ENCODE results near the gene VPS13C. TPM values are rescaled to one million over a fixed set of nuclear protein-coding genes. Genes with fewer than 3 reads are reported as not detected.

Gene VPS13C
- total RNA-seq, 1 experiment from 2014 or later: 6.5 TPM

DNA sequence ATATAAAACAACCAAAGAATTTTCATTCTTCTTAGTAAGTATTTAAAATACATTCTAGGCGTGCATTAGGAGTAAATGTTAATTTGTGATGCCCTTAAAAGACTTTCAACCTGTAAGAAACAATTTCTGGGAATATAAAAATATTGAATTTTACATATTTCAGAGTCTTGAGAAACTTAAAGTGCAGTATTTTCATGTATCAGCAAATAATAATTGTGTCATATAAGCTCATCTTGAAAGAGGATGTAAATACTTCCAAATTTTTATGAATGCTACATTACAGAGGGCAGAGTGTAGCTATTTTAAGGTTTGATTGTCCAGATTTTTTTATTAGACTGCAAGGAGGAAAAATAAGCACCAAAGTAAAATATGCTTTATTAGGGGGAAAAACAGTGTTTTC is 207.1 kb downstream of the VPS13C start:
- no peaks in the 10 kb centered on the region; the same call in 1 of the 2 replicates for H3K36me3 ChIP-seq (replicated peaks; ENCODE audit: control insufficient read depth, insufficient read depth, low read length)
- DNase-seq: no peak
- no peak overlapping the region for H3K4me3 ChIP-seq (ENCODE audit: insufficient read depth, low read depth, low read length)
- H3K27me3 ChIP-seq (ENCODE audit: control insufficient read depth, insufficient read depth, low read length): no peaks in the 10 kb centered on the region

DNA sequence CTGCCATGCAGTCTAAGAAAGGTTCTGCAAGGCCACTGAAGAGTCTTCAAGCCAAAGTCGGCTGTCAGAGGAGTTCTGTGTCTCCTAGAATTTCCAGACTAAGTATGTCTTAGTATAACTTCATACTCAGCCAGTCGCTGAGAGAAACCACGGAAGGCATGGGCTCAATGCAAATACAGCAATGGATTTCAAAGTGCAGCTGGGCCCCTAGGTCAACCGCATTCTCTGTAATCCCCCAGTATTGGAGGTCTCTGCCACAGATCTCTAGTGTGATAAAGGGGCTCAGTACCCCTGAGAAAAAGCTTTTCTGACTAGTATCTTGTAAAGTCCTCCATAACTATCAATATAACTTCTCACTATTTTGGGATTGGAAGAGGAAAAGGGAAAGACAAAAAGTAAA is 208.3 kb downstream of the VPS13C start:
- no peak for DNase-seq
- H3K4me3 ChIP-seq (ENCODE audit: insufficient read depth, low read depth, low read length): no peak overlapping the region
- no peaks in the 10 kb centered on the region; the same call in 1 of the 2 replicates for H3K36me3 ChIP-seq (replicated peaks; ENCODE audit: control insufficient read depth, insufficient read depth, low read length)
- no peaks in the 10 kb centered on the region for H3K27me3 ChIP-seq (ENCODE audit: control insufficient read depth, insufficient read depth, low read length)

DNA sequence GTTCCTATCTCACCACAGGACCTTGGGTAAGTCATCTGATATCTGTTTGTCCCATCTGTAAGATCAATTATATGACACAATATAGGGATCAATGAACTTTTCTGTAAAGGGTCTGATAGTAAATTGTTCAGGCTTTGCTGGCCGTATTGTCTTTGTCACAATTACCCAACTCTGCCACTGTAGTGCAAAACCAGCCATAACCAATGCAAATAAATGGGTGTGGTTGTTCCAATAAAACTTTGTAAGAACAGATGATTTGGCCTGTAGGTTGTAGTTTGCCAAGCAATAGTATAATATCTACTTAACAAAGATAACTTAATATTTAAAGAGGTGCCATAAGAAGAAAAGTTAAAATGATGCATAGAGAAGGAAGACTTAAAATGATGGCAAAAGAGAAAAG is 210.8 kb downstream of the VPS13C start:
- no peaks in the 10 kb centered on the region; the same call in 1 of the 2 replicates for H3K36me3 ChIP-seq (replicated peaks; ENCODE audit: control insufficient read depth, insufficient read depth, low read length)
- no peak for DNase-seq
- no peaks in the 10 kb centered on the region for H3K27me3 ChIP-seq (ENCODE audit: control insufficient read depth, insufficient read depth, low read length)
- no peak overlapping the region for H3K4me3 ChIP-seq (ENCODE audit: insufficient read depth, low read depth, low read length)

DNA sequence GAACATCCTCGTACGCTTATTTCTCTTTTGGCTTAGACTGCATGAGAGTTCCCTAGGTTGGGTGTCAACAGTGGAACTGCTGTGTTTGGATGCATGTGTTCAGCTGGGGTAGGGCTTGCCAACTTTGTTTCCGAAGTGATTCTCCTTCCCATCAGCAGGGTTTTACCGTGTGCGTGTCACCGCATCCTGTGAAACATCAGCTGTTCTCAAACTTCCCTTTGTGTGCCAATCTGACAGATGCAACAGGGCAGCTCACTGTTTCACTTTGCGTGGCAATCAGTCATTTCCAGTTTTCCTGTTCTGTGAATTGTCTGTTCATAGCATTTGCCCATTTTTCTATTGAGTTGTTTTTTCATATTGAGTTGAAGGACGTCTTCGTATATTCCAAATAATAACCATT is 218.8 kb downstream of the VPS13C start:
- no peaks in the 10 kb centered on the region for H3K36me3 ChIP-seq (replicated peaks; ENCODE audit: control insufficient read depth, insufficient read depth, low read length)
- no peak for DNase-seq
- H3K27me3 ChIP-seq (ENCODE audit: control insufficient read depth, insufficient read depth, low read length): no peaks in the 10 kb centered on the region
- H3K4me3 ChIP-seq (ENCODE audit: insufficient read depth, low read depth, low read length): no peak overlapping the region

DNA sequence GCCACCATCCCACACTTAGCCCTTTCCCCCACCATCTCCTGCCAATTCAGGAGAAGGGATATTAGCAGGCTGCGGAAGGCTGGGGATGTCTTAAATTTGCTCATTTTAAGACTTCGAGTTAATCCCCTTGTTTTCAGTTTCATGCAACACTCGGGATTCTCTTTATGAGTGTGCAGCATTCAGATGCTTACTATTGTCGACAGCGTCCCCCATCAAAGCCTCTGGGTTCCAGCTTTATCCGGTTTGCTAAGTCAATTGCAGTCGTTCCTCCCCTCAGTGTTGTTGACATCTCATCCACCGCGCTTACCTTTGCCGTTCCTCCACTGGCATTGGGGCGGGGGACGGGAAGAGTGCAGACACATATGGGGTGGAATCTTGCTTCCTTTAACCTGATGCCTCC is 220.2 kb downstream of the VPS13C start:
- H3K27me3 ChIP-seq (ENCODE audit: control insufficient read depth, insufficient read depth, low read length): no peaks in the 10 kb centered on the region
- no peak overlapping the region for H3K4me3 ChIP-seq (ENCODE audit: insufficient read depth, low read depth, low read length)
- DNase-seq: no peak
- H3K36me3 ChIP-seq (replicated peaks; ENCODE audit: control insufficient read depth, insufficient read depth, low read length): no peaks in the 10 kb centered on the region

DNA sequence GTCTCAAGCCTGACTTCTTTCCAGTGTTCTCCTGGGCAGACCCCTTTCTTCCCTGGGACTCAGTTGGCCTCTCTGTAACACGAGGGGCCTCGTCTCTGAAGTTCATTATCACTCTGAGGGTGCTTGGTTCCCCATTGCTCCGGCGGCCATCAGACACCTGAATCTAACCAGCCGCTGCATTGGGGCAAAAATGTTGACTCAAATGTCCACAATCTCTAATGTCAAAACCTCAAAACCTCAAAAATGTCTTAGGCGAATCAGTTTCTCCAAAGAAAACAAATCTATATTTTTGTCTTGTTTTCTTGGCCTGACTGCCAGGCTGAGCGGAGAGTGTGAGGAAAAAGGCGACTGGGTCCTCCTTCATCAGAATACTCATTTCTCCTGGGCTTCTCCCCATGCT is 220.7 kb downstream of the VPS13C start:
- H3K27me3 ChIP-seq (ENCODE audit: control insufficient read depth, insufficient read depth, low read length): no peaks in the 10 kb centered on the region
- no peak overlapping the region for H3K4me3 ChIP-seq (ENCODE audit: insufficient read depth, low read depth, low read length)
- no peak for DNase-seq
- H3K36me3 ChIP-seq (replicated peaks; ENCODE audit: control insufficient read depth, insufficient read depth, low read length): no peaks in the 10 kb centered on the region

DNA sequence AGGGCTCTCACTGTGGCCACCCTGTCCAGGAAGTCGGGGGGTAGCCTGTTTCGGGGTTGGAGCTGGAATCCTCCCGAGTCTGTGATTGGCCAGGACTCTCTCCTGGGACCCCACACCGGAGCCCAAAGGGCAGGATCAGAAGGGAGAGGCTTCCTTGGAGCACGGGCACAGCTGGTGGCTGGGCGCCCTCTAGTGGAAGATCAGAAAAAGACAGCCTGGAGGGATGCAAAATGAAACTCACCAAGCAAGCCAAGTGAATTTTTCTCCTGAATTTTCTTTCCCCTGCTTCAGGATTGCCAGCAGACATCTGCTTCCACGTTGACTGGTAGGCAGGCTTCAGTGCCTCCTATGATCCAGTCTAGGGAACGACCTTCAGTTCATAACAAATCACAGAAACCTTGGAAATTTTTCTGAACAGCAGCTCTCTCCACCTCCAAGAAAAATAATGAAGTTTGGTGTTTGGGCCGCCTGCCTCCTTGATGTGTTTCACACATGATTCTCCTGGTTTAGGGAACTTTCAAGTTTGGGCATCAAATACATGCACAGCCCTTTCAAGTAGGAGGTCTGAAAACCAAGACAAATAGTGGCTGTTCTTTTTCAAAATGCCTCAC is 224.6 kb downstream of the VPS13C start:
- peak; percentile 81 for DNase-seq
- Histone ChIP-seq H3K27me3 (ENCODE audit: control insufficient read depth, insufficient read depth, low read length) (no peaks in the 10 kb centered on the region), H3K36me3 (replicated peaks; ENCODE audit: control insufficient read depth, insufficient read depth, low read length) (no peaks in the 10 kb centered on the region), H3K4me3 (ENCODE audit: insufficient read depth, low read depth, low read length) (no peak overlapping the region)

DNA sequence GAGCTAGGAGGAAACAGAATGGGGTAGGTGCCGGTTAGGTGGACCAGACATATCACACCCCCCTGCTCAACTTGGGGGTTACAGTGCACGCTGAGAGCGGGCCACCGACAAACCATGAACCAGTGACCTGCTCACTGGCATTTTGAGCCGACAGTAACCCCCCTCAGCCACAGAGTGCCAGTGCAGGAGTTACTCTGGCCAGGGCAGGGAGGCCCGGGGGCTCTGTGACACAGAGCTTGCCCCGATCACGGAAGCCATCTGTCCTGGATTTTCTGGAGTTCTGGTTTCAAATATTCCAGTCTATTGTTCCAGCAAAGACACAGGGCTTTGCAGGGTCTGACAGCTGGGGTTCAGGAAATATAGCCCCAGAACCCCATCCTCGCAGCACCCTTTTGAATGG is 225.2 kb downstream of the VPS13C start:
- no peaks in the 10 kb centered on the region for H3K36me3 ChIP-seq (replicated peaks; ENCODE audit: control insufficient read depth, insufficient read depth, low read length)
- H3K27me3 ChIP-seq (ENCODE audit: control insufficient read depth, insufficient read depth, low read length): no peaks in the 10 kb centered on the region
- no peak overlapping the region for H3K4me3 ChIP-seq (ENCODE audit: insufficient read depth, low read depth, low read length)
- DNase-seq: no peak

DNA sequence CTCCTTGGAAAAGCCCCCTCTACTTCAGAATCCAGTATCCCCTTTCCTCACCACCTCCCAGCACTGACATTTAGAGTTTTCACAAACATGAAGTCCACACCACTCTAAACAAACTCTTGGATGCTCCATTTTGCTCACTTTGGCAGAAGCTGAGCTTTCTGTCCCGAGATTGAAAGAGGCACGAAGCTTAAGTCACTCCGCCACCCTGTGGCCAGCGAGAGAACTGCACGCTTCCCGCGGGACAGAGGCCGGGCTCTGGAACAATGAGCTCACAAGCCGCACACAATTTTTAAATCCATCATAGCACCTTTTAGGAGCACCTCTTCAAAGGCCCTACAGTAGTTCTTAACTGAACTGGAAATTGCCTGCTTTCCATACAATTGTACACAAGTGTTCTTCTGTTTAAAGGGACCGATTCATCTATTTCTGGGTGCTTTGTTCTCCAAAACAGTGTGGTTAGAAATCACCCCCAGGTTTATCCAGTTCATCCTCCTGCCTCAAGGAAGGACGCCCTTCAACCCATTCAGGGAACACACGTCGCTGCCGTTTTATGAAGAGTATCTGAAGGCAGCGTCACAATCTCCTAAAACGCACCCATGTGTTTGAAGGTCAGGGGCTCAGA is 226.1 kb downstream of the VPS13C start:
- Histone ChIP-seq H3K27me3 (ENCODE audit: control insufficient read depth, insufficient read depth, low read length) (no peaks in the 10 kb centered on the region), H3K4me3 (ENCODE audit: insufficient read depth, low read depth, low read length) (no peak overlapping the region), H3K36me3 (replicated peaks; ENCODE audit: control insufficient read depth, insufficient read depth, low read length) (no peaks in the 10 kb centered on the region)
- peak; percentile 79 for DNase-seq

DNA sequence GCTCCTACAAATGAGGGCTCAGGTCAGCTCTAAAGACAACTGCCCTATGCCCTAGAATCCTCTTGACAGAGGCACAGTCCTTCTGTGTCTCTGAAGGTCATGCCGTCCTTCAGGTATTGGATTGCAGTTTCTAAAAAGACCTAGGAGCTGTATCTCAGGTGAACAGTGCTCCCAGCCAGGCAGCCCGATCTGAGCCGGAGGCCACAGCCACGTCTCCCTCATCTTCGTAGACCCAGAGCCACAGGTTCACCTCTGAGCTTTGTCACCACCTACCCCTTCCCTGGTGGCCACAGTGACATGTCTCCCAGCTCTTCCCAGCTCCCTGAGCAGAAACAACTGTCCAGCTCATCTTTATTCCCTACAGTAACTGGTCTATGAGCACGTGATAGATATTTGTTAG is 228.0 kb downstream of the VPS13C start:
- DNase-seq: no peak
- H3K36me3 ChIP-seq (replicated peaks; ENCODE audit: control insufficient read depth, insufficient read depth, low read length): no peaks in the 10 kb centered on the region
- H3K4me3 ChIP-seq (ENCODE audit: insufficient read depth, low read depth, low read length): no peak overlapping the region
- H3K27me3 ChIP-seq (ENCODE audit: control insufficient read depth, insufficient read depth, low read length): no peaks in the 10 kb centered on the region

DNA sequence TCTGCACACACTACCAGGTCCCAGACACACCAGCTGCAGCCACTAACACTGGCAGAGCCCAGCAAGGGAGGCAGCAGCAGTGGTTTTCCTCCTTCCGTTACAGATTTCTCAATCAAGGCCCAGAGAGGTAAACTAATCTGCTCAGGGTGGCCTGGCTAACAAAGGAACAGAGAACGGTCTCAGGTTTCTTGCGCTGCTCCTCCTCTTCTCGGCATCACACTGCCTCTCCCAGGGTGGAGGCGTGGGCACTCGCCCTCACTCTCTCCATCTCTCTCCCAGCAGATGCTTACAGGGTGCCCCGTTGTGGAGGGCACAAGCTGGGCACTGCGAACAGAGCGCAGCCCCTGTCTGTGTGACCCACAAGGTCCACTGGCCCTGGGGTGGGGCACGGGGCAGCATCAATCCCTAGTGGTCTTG is 228.7 kb downstream of the VPS13C start:
- Histone ChIP-seq H3K27me3 (ENCODE audit: control insufficient read depth, insufficient read depth, low read length) (no peaks in the 10 kb centered on the region), H3K36me3 (replicated peaks; ENCODE audit: control insufficient read depth, insufficient read depth, low read length) (no peaks in the 10 kb centered on the region)
- DNase-seq: peak; percentile 71

DNA sequence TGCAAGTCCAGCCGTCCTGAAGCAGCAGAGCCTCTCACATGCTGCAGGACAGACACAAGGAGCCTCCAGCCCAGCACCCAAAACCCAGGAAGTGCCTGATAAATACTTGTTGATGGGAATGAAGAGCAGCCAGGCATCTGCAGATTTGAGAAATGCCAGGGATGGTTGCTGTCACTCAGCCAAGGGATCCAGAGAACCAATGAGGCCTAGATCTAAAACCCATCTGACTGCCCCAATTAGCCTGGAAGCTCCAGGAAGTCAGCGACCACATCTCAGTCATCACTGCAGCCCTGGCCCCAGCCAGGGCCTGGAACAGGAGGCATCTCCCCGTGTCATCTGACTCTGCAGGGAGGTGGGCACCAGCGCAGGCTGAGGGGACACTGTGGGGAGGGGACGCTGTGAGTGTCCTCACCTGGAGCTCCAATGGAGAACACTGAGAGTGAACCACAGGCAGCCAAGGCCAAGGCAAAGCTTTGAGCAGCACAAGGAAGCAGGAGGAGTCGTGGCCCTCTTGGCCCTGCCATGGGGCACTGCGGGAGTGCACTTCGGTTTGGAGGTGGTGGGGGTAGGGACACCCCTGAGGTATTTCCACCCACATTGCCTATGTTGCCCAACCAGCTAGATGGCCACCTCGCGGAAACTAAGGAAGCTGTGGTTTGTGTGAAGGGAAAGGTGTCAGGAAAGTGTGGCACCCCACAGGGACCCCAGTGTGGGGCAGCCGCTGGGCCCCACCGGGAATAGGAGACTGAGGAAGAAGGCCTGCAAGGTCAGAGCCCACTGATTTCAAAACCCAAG is 229.5 kb downstream of the VPS13C start:
- H3K4me3 ChIP-seq (ENCODE audit: insufficient read depth, low read depth, low read length): no peak overlapping the region
- no peaks in the 10 kb centered on the region for H3K27me3 ChIP-seq (ENCODE audit: control insufficient read depth, insufficient read depth, low read length)
- H3K36me3 ChIP-seq (replicated peaks; ENCODE audit: control insufficient read depth, insufficient read depth, low read length): no peaks in the 10 kb centered on the region
- DNase-seq: no peak

More for the DNA sequence above, 228.7 kb downstream of the VPS13C start:
- H3K4me3 ChIP-seq (ENCODE audit: insufficient read depth, low read depth, low read length): no peak overlapping the region

DNA sequence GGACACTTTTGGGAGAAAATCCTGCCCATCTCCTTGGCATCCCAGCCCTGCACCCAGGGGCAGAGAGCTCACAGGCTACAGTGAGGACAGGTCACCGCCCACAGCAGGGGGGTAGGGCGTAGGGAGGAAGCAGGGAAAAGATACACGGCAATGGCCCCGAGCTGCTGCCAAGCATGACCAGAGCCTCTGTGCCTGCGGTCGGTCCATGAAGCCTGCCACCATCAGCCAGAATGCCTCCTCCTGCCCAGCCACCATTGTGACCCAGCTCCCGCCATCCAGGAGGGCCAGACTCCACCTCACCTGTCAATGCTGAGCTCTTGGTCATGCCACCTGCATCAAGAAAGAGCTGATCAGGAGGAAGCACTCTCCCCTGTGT is 230.7 kb downstream of the VPS13C start:
- DNase-seq: no peak
- Histone ChIP-seq H3K36me3 (replicated peaks; ENCODE audit: control insufficient read depth, insufficient read depth, low read length) (no peaks in the 10 kb centered on the region), H3K27me3 (ENCODE audit: control insufficient read depth, insufficient read depth, low read length) (no peaks in the 10 kb centered on the region), H3K4me3 (ENCODE audit: insufficient read depth, low read depth, low read length) (no peak overlapping the region)

DNA sequence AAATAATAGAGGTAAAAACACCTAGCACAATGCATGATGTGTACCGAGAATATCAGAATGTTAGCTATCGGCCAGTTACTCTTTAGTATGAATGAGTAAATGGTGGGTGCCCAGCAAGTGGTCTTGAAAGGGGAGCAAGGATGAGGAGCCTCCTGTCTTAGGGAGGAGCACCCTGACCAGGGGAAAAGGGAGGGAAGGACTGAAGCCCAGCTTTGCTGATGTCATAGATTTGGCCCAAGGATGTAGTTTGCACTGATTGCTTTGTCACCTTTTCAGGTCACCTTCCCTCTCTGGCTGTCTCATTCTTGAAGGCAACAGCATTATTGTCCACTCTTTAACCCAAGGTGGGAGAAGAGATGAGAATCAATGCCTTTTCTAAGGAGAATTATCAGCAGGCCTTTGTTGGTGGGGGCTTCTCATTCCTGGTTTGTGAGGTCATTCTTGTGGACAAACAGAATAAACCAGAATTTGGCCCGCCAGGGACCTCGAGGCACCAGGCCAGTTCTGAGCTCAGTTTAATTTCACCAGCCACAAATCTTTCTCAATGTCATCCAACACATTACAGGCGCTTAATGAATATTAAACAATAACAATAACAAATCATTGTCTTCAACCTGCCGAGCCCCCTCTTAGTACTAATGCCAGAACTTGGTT is 231.3 kb downstream of the VPS13C start:
- DNase-seq: no peak
- no peaks in the 10 kb centered on the region for H3K36me3 ChIP-seq (replicated peaks; ENCODE audit: control insufficient read depth, insufficient read depth, low read length)
- no peak overlapping the region for H3K4me3 ChIP-seq (ENCODE audit: insufficient read depth, low read depth, low read length)
- no peaks in the 10 kb centered on the region for H3K27me3 ChIP-seq (ENCODE audit: control insufficient read depth, insufficient read depth, low read length)

DNA sequence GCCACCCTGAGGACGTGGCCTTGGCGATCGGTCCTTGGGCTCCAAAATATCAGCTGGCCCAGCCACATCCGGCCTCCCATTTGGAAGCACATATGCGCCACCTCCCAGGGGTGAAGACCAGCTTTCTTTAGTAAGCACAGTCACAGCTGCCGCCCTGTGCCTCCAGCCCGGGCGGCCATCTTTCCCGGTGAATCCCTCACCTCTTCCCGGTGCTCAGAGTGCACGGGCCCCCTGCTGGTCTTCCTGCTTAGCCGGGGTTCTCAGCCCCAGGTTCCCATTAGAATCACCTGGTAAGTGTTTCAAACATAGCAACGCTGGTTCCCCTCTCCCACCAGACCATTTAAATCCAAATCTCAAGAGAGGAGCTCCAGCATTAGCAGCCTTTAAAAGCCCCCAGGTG is 232.2 kb downstream of the VPS13C start:
- Histone ChIP-seq H3K36me3 (replicated peaks; ENCODE audit: control insufficient read depth, insufficient read depth, low read length) (no peaks in the 10 kb centered on the region), H3K27me3 (ENCODE audit: control insufficient read depth, insufficient read depth, low read length) (no peaks in the 10 kb centered on the region), H3K4me3 (ENCODE audit: insufficient read depth, low read depth, low read length) (no peak overlapping the region)
- no peak for DNase-seq
